GM12878 (cell line): ENCODE data around the gene TGFBR1. TPM values are rescaled to one million over a fixed set of nuclear protein-coding genes. Genes with fewer than 3 reads are reported as not detected.

ENCODE experiments used
- ATAC-seq: fragments of 200-7000 bp; cut with Tn5 transposase; 3 replicates; pipeline ENCODE4 v1.9.1; 2020; ENCODE audit warnings: mild to moderate bottlenecking, moderate library complexity
- BruUV-seq: library from RNA; stranded (reverse); fragments of 400-500 nt; replicated peaks from 2 replicates; lab custom pipeline; 2021; lab: Mats Ljungman, UMichigan
- CTCF ChIA-PET: fragments of 300-600 bp; sonication (Branson Sonifier 250); formaldehyde crosslinking; extraction: SDS; loops from one replicate; lab custom pipeline; 2021; ENCODE audit warnings: inconsistent platforms; lab: Yijun Ruan, JAX
- POLR2A ChIA-PET: fragments of 350-600 bp; formaldehyde crosslinking; extraction: SDS; loops from one replicate; lab custom pipeline; 2021; ENCODE audit warnings: inconsistent platforms; lab: Charles Lee
- RAD21 ChIA-PET: fragments of 300-600 bp; sonication (Branson Sonifier 250); formaldehyde crosslinking; loops from one replicate; lab custom pipeline; 2023; ENCODE audit warnings: antibody characterized with exemption; ENCODE audit not compliant: unreplicated experiment; lab: Charles Lee
- SMC1A ChIA-PET: fragments of 300-600 bp; sonication (Branson Sonifier 250); formaldehyde crosslinking; loops from one replicate; lab custom pipeline; 2023; ENCODE audit not compliant: unreplicated experiment, uncharacterized antibody; lab: Charles Lee
- DNase-seq: peaks from one replicate; pipeline ENCODE4 v3.0.0-alpha.2; 2011; ENCODE audit warnings: low read depth, low spot score
- FAIRE-seq: peaks from 3 replicates; lab custom pipeline; 2011; peaks lifted over from hg19 to GRCh38; lab: Jason Lieb, UNC
- H2AFZ ChIP-seq: 2 replicates; pipeline ENCODE4 v1.6.0; 2011; ENCODE audit warnings: low read depth, low read length, control low read depth; ENCODE audit not compliant: control insufficient read depth
- H3K27ac ChIP-seq: 2 replicates; pipeline ENCODE4 v1.5.1; 2011; ENCODE audit warnings: control low read depth; ENCODE audit not compliant: control insufficient read depth, insufficient read depth
- H3K27me3 ChIP-seq, 2 experiments: replicated peaks in 1 of 2; 2 replicates each; pipeline versions ENCODE4 v1.6.0 to v1.6.1; 2011; ENCODE audit warnings: low read length in 1 of 2; ENCODE audit not compliant: control insufficient read depth in 2 of 2, insufficient read depth in 2 of 2
- H3K36me3 ChIP-seq, 2 experiments: 2 replicates each; pipeline ENCODE4 v1.5.1; 2011; ENCODE audit warnings: low read length in 1 of 2; ENCODE audit not compliant: control insufficient read depth in 2 of 2, insufficient read depth in 2 of 2
- H3K4me1 ChIP-seq: 2 replicates; pipeline ENCODE4 v1.6.1; 2011; ENCODE audit warnings: mild to moderate bottlenecking, low read length, moderate library complexity, mixed read lengths; ENCODE audit not compliant: control insufficient read depth, insufficient read depth
- H3K4me2 ChIP-seq: 2 replicates; pipeline ENCODE4 v1.6.0; 2011; ENCODE audit warnings: control low read depth; ENCODE audit not compliant: control insufficient read depth, insufficient read depth
- H3K4me3 ChIP-seq: fragments of 200-600 bp; sonication (generic); 2 replicates; pipeline ENCODE4 v1.5.1; 2016
- H3K79me2 ChIP-seq: 2 replicates; pipeline ENCODE4 v1.6.0; 2011; ENCODE audit warnings: low read length; ENCODE audit not compliant: control insufficient read depth, insufficient read depth
- H3K9ac ChIP-seq: 2 replicates; pipeline ENCODE4 v1.8.0; 2011; ENCODE audit warnings: low read length, control low read depth, mixed read lengths; ENCODE audit not compliant: control insufficient read depth, insufficient read depth
- H3K9me3 ChIP-seq: replicated peaks from 3 replicates; pipeline ENCODE4 v1.5.1; 2011; ENCODE audit warnings: mild to moderate bottlenecking, low read length; ENCODE audit not compliant: control insufficient read depth, insufficient read depth
- H4K20me1 ChIP-seq: 2 replicates; pipeline ENCODE4 v1.6.0; 2011; ENCODE audit not compliant: control insufficient read depth, insufficient read depth
- ATF3 ChIP-seq: IDR thresholded peaks from 2 replicates; pipeline ENCODE4 v1.6.1; 2011; ENCODE audit warnings: low read depth, mild to moderate bottlenecking, low read length, moderate library complexity, borderline replicate concordance; ENCODE audit errors: extremely low read depth
- BCL11A ChIP-seq: IDR thresholded peaks from 2 replicates; pipeline ENCODE4 v1.6.1; 2011; ENCODE audit warnings: low read depth, low read length
- CBFB ChIP-seq: IDR thresholded peaks from 2 replicates; pipeline ENCODE4 v1.6.1; 2016; ENCODE audit warnings: antibody characterized with exemption, low read depth
- KLF5 ChIP-seq: fragments of 450-650 bp; IDR thresholded peaks from 2 replicates; pipeline ENCODE4 v1.6.1; 2014; ENCODE audit warnings: mild to moderate bottlenecking; ENCODE audit not compliant: partially characterized antibody
- NR2F1 ChIP-seq: fragments of 450-650 bp; conservative IDR thresholded peaks from 2 replicates; pipeline ENCODE4 v1.6.1; 2017; ENCODE audit warnings: mild to moderate bottlenecking
- PBX3 ChIP-seq: IDR thresholded peaks from 2 replicates; pipeline ENCODE4 v1.6.1; 2011; ENCODE audit warnings: mild to moderate bottlenecking, low read depth, low read length, moderate library complexity; ENCODE audit not compliant: insufficient replicate concordance
- RAD21 ChIP-seq: IDR thresholded peaks from 2 replicates; pipeline ENCODE4 v1.6.1; 2011; ENCODE audit warnings: mild to moderate bottlenecking, low read depth, low read length, moderate library complexity; ENCODE audit not compliant: insufficient read depth
- RFX5 ChIP-seq: IDR thresholded peaks from 2 replicates; pipeline ENCODE4 v1.6.1; 2011; ENCODE audit warnings: low read depth, low read length, improper control_type of control experiment
- SKIL ChIP-seq: fragments of 450-650 bp; IDR thresholded peaks from 2 replicates; pipeline ENCODE4 v1.6.1; 2017; ENCODE audit warnings: mild to moderate bottlenecking, low read depth, inconsistent platforms; ENCODE audit not compliant: poor library complexity, severe bottlenecking
- SMC3 ChIP-seq: IDR thresholded peaks from 2 replicates; pipeline ENCODE4 v1.6.1; 2011; ENCODE audit warnings: low read length, improper control_type of control experiment, borderline replicate concordance
- SREBF2 ChIP-seq: IDR thresholded peaks from 2 replicates; pipeline ENCODE4 v1.6.1; 2012; ENCODE audit warnings: mild to moderate bottlenecking, low read length
- ZBTB4 ChIP-seq: fragments of 450-650 bp; formaldehyde crosslinking; IDR thresholded peaks from 2 replicates; pipeline ENCODE4 v1.4.0; 2022; ENCODE audit warnings: mild to moderate bottlenecking, moderate library complexity
- whole genome bisulfite sequencing: methylation state at CpG from one replicate; pipeline ENCODE4 v1.1.6; 2016; ENCODE audit warnings: low lambda C conversion rate; ENCODE audit not compliant: insufficient replicate concordance, insufficient coverage; ENCODE audit errors: missing lambda C conversion rate; 5-methylcytosine and 5-hydroxymethylcytosine counted together
- in situ Hi-C: fragments of 300-500 bp; cut with MboI; formaldehyde crosslinking; loops from 9 replicates; pipeline ENCODE4 v1.14.3; 2018; ENCODE audit warnings: mixed read lengths
- intact Hi-C: fragments of 100-400 bp; cut with micrococcal nuclease; formaldehyde crosslinking; loops from one replicate; pipeline ENCODE4 v1.14.2; 2022; ENCODE audit not compliant: unreplicated experiment
- polyA plus RNA-seq, 11 experiments: library from polyadenylated mRNA; depleted of rRNA in 4 of 11; unstranded in 6 of 11; stranded (reverse) in 5 of 11; fragments of >200 nt; fragmentation: Nextera tagmentation in 4 of 11; fragmentation: Illumina TruSeq in 1 of 11; extraction: Ambion mirVana in 4 of 11; extraction: Trizol in 1 of 11; gene quantifications; 1 replicate in 1 of 11; 2 replicates in 10 of 11; pipeline versions ENCODE4 v1.2.1 to v1.2.3, GENCODE V29; 2011 to 2016; ENCODE audit warnings: inconsistent platforms in 2 of 11, missing spikeins in 2 of 11, low read depth in 1 of 11
- total RNA-seq, 4 experiments: library from RNA; depleted of rRNA in 3 of 4; stranded (reverse); fragments of >200 nt in 3 of 4; fragmentation: Illumina TruSeq in 1 of 4; extraction: Trizol in 1 of 4; gene quantifications; 2 replicates each; pipeline versions ENCODE4 v1.2.1 to v1.2.3, GENCODE V29; 2013 to 2021
- TF ChIP-seq, protein P1 (sequence below): IDR thresholded peaks from 2 replicates; pipeline ENCODE4 v1.6.1; 2012; ENCODE audit warnings: low read depth, low read length, improper control_type of control experiment

The TGFBR1 gene
- total and polyA plus RNA-seq, 10 of the 15 experiments (the other 5 are each of a cell fraction or from before 2014, with no cell fraction given): 2.9 to 27.2 (median 16.6) TPM

DNA sequence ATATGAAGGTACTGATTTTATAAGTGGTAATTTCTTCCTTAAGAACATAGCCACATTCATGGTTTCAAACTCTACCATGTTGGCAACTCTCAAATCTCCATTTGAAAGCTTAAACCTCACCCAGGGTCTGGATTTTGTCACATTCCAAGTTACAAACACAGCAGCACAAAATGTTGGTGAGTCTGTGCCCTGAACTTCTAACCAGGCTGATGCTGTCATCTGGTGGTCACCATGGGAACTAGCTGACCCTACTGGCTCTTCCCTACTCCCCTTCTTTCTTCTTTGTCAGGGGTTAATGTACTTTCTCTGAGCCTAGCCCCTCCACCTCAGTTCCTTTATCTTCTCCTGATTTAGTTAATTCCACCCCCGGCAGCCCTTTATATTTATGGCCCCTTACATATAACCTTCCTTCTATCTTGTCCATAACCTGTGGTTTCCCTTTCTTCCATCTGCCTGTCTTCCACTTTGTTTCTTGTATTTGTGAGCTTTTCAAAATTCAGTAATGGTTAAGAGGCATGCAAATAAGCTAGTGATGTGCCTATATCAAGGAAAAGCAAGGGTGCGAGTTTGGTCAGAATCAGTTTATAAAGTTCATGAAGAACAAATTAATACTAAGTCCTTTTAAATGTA, 35.9 kb downstream of the TGFBR1 start (continued):
- TF ChIP-seq SMC3 (peak; percentile 98), RAD21 (peak; percentile 98)

DNA sequence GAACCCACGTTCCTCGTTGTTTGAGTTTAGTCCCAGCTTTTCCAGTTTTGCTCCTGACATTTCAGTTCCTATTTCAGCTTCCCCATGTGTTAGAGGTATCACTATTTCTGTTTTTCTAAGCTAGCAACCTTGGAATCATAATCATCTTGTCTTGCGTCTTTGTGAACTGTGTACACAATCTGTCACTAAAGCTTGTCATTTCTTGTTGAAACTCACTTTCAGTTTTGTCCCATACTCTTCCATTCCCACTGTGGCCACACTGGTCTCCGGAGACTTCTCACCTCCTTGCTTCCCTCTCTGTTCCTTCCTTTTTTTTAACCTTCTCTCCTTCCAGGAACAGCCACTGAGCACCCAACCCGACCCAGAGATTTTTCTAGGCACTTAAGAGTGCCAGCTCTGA, 36.9 kb downstream of the TGFBR1 start:
- ATAC-seq (no peak), DNase-seq (no peak), FAIRE-seq (no peak)
- intact Hi-C loops (no loop called here), in situ Hi-C loops (no loop called here)
- Histone ChIP-seq H3K79me2 (no peaks in the 10 kb centered on the region), H3K4me2 (no peak overlapping the region), H2AFZ (no peak overlapping the region), H3K9me3 (no peaks in the 10 kb centered on the region), H4K20me1 (no peaks in the 10 kb centered on the region), H3K4me3 (no peak overlapping the region), H3K36me3 (peaks cover 2 to 4% of the 10 kb centered on the region in 2 experiments), H3K4me1 (peaks cover 2% of the 10 kb centered on the region), H3K27ac (no peak overlapping the region), H3K27me3 (no peaks in the 10 kb centered on the region), H3K9ac (no peak overlapping the region)
- WGBS: 82% methylated on average over 5 of the region's 5 CpGs
- ChIA-PET POLR2A (no interaction called here), CTCF (interaction anchor here (0.6 to 12.3 kb wide), 30 partner anchors 8 to 867 kb away, joined by 3 to 304 read pairs (median 4); partner anchors contain the start of gene TGFBR1), SMC1A (interaction anchor here (0.5 to 10.2 kb wide), 21 partner anchors 8 to 823 kb away, joined by 3 to 113 read pairs (median 10); partner anchors contain the start of gene TGFBR1), RAD21 (interaction anchor here (0.8 to 10.4 kb wide), 13 partner anchors 9 to 294 kb away, joined by 3 to 83 read pairs (median 5); partner anchors contain the start of gene TGFBR1)
- BruUV-seq: no TSS peak
- TF ChIP-seq RFX5 (no peak), ZBTB4 (CRISPR knock-in tag) (no peak), KLF5 (no peak), SKIL (no peak), CBFB (no peak), BCL11A (no peak), SREBF2 (no peak), ATF3 (no peak), NR2F1 (no peak), PBX3 (no peak)
- TF ChIP-seq, protein P1, sequence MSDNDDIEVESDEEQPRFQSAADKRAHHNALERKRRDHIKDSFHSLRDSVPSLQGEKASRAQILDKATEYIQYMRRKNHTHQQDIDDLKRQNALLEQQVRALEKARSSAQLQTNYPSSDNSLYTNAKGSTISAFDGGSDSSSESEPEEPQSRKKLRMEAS: no peak
